Fibroblast of villous mesenchyme (primary cell): ENCODE results near the gene BPTF. TPM values are rescaled to one million over a fixed set of nuclear protein-coding genes. Genes with fewer than 3 reads are reported as not detected.
"Not testable (repeated sequence)": the region's sequence is repeated elsewhere in the genome, so short reads cannot be mapped to it uniquely, and the experiment has no call there.

Experiments used
- DNase-seq: peaks from one replicate; pipeline ENCODE4 v3.0.0-alpha.2; 2010; ENCODE audit warnings: low read depth
- H3K4me3 ChIP-seq: 2 replicates; pipeline ENCODE4 v1.5.1; 2011; ENCODE audit warnings: low read depth, mild to moderate bottlenecking, low read length
- CTCF ChIP-seq: IDR thresholded peaks from 2 replicates; pipeline ENCODE4 v1.5.1; 2012; ENCODE audit warnings: low read depth, mild to moderate bottlenecking, low read length; ENCODE audit not compliant: insufficient read depth
- total RNA-seq: library from RNA; depleted of rRNA; stranded (reverse); fragments of >200 nt; gene quantifications from 2 replicates; pipeline ENCODE4 v1.2.3, GENCODE V29; 2012

The BPTF gene
- total RNA-seq, 1 donor, result 56.1 TPM

- DNase-seq, result no peak
- H3K4me3 ChIP-seq, result no peak overlapping the region
- TF ChIP-seq CTCF, result no peak
Measured at GRCh38 chr17:67922503-67922902, 97.2 kb downstream of the BPTF start.

DNA sequence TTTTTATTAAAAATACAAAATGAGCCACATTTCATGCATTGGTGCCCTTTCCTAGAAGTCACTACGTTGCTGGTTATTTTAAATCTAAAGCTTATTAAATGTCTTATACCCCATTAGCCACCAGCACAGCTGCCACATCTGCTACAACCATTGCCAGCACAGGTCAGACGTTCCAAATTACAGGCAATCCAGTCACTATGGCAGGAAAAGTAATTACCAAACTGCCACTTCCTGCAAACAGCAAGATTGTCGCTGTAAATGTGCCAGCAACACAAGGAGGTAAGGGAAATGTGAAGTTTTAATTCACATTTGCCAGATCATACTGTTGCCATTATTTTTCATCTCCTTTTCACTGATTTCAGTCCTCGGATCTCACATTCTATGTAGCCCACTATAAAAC is 103.5 kb downstream of the BPTF start:
- DNase-seq, H3K4me3 ChIP-seq: not testable (repeated sequence)

GRCh38 chr17:67931227-67931626 is 105.9 kb downstream of the BPTF start:
- no peak overlapping the region for H3K4me3 ChIP-seq
- no peak for DNase-seq
- no peak for TF ChIP-seq CTCF

DNA sequence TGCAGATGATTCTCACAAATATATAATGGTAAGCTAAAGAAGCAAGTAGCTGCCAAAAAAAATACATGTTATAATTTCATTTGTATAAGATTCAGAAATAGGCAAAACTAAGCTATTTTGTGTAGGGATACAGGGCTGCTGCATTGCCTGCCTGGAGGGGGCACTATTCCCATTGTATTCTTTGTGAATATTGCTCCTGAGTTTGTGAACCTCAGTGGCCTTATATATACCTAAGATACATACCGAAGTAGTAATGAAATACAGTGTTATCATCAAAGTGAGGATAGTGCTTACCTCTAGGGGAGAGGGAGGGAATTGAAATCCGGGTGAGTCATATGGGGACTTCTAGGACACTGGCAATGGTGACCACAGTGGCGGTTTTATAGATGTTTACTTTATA is 117.5 kb downstream of the BPTF start:
- DNase-seq, result peak; percentile 20

GRCh38 chr17:67944035-67944434 is 118.7 kb downstream of the BPTF start:
- no peak for DNase-seq
- no peak for TF ChIP-seq CTCF
- no peak overlapping the region for H3K4me3 ChIP-seq

More for the DNA sequence above, 117.5 kb downstream of the BPTF start:
- peak; percentile 59 for TF ChIP-seq CTCF
- no peak overlapping the region for H3K4me3 ChIP-seq

- no peak for TF ChIP-seq CTCF
- H3K4me3 ChIP-seq, result no peak overlapping the region
- DNase-seq, result no peak
Measured at GRCh38 chr17:67946513-67946912, 121.2 kb downstream of the BPTF start.

GRCh38 chr17:67947325-67947813 is 122.1 kb downstream of the BPTF start:
- no peak overlapping the region for H3K4me3 ChIP-seq
- no peak for TF ChIP-seq CTCF
- no peak for DNase-seq
